ENCODE measurements around the gene TMED10. TPM values are rescaled to one million over a fixed set of nuclear protein-coding genes. Genes with fewer than 3 reads are reported as not detected.

The TMED10 gene
- polyA plus RNA-seq, 1 of the 3 experiments (the other 2 are of a cell fraction) = 168 TPM

DNA sequence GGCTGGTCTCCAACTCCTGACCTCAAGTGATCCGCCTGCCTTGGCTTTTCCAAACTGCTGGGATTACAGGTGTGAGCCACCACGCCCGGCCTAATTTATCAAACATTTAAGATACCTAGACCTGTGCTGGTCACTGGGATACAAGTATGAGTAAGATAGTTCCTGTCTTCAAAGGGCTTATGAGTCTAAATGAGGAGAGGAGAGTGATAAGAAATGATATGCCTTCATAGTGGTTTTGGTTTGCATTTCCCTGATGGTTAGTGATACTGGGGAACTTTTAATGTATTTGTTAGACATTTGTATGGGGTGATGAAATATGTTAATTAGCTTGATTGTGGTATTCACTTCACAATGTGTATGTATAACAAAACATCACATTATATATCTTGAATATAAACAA is 21.2 kb downstream of the TMED10 start:
- Histone ChIP-seq H3K27me3 (ENCODE audit: insufficient read depth) (no peaks in the 10 kb centered on the region), H3K27ac (ENCODE audit: low read depth in 2 of 2, low read length in 1 of 2) (no peak overlapping the region)
- 100% methylated on average over 3 of the region's 3 CpGs for WGBS (ENCODE audit: low lambda C conversion rate)

GRCh38 chr14:75153295-75153694 is 23.1 kb downstream of the TMED10 start:
- Histone ChIP-seq H3K27ac (ENCODE audit: low read depth in 2 of 2, low read length in 1 of 2) (no peak overlapping the region), H3K4me3 (ENCODE audit: low read depth in 2 of 2, low read length in 1 of 2) (no peak overlapping the region), H3K9me2 (no peaks in the 10 kb centered on the region), H2AFZ (ENCODE audit: low read depth) (no peak overlapping the region), H3K4me1 (ENCODE audit: control insufficient read depth in 1 of 2, insufficient read depth in 2 of 2, low read depth in 1 of 2, low read length in 1 of 2) (no peaks in the 10 kb centered on the region), H3K4me2 (no peak overlapping the region), H3K36me3 (replicated peaks in 1 of 2; ENCODE audit: control insufficient read depth in 1 of 2, insufficient read depth in 2 of 2, low read length in 1 of 2) (peaks cover 12 to 16% of the 10 kb centered on the region in 2 experiments), H3K27me3 (ENCODE audit: insufficient read depth) (no peaks in the 10 kb centered on the region), H3K9ac (no peak overlapping the region), H3K79me2 (ENCODE audit: insufficient read depth) (peaks cover 76% of the 10 kb centered on the region), H3K9me3 (no peaks in the 10 kb centered on the region), H3F3A (replicated peaks; ENCODE audit: insufficient read depth) (no peaks in the 10 kb centered on the region), H4K20me1 (ENCODE audit: insufficient read depth) (peaks cover 38% of the 10 kb centered on the region)
- TF ChIP-seq RXRA (IDR thresholded peaks at IDR 0.05; ENCODE audit: borderline replicate concordance, low read depth) = no peak
- TF ChIP-seq MAX (IDR thresholded peaks at IDR 0.05; ENCODE audit: low read depth) = no peak
- TF ChIP-seq REST (IDR thresholded peaks at IDR 0.05; ENCODE audit: low read depth, low read length) = no peak
- no peak for TF ChIP-seq MEF2A (IDR thresholded peaks at IDR 0.05; ENCODE audit: borderline replicate concordance, low read depth)
- TF ChIP-seq GATA2 (CRISPR knock-in tag; IDR thresholded peaks at IDR 0.05) = no peak
- TF ChIP-seq TAF1 (IDR thresholded peaks at IDR 0.05; ENCODE audit: borderline replicate concordance, low read depth, low read length) = no peak
- ChIA-PET CTCF (interaction anchor here (1.0 to 1.4 kb wide), 5 partner anchors 9 to 153 kb away, joined by 3 to 5 read pairs (median 4); no protein-coding TSS in a partner anchor), POLR2A (interaction anchor here (0.7 kb wide), 1 partner anchor 864 kb away, joined by 3 read pairs; no protein-coding TSS in a partner anchor)
- DNase-seq = no peak
- WGBS (ENCODE audit: low lambda C conversion rate) = 95% methylated on average over 1 of the region's 1 CpG

More for the DNA sequence above, 21.2 kb downstream of the TMED10 start:
- Histone ChIP-seq H3K4me2 (no peak overlapping the region), H3K9ac (no peak overlapping the region), H3K4me3 (ENCODE audit: low read depth in 2 of 2, low read length in 1 of 2) (no peak overlapping the region), H3K4me1 (ENCODE audit: control insufficient read depth in 1 of 2, insufficient read depth in 2 of 2, low read depth in 1 of 2, low read length in 1 of 2) (no peaks in the 10 kb centered on the region), H3K79me2 (ENCODE audit: insufficient read depth) (peaks cover 81% of the 10 kb centered on the region), H3F3A (replicated peaks; ENCODE audit: insufficient read depth) (peaks cover 5% of the 10 kb centered on the region), H3K9me3 (no peaks in the 10 kb centered on the region), H3K36me3 (replicated peaks in 1 of 2; ENCODE audit: control insufficient read depth in 1 of 2, insufficient read depth in 2 of 2, low read length in 1 of 2) (peaks cover 5 to 10% of the 10 kb centered on the region in 2 experiments), H4K20me1 (ENCODE audit: insufficient read depth) (peaks cover 55% of the 10 kb centered on the region), H3K9me2 (no peaks in the 10 kb centered on the region), H2AFZ (ENCODE audit: low read depth) (no peak overlapping the region)
- CTCF ChIA-PET = interaction anchor here (1.1 to 1.5 kb wide), 2 partner anchors 13 to 128 kb away, joined by 3 to 4 read pairs; no protein-coding TSS in a partner anchor
- DNase-seq = no peak
- TF ChIP-seq MAX (IDR thresholded peaks at IDR 0.05; ENCODE audit: low read depth) (no peak), NRF1 (IDR thresholded peaks at IDR 0.05; ENCODE audit: low read depth, low read length) (no peak), FOXJ3 (CRISPR knock-in tag; IDR thresholded peaks at IDR 0.05) (no peak), GATA2 (CRISPR knock-in tag; IDR thresholded peaks at IDR 0.05) (no peak), SIN3A (IDR thresholded peaks at IDR 0.05; ENCODE audit: borderline replicate concordance, low read depth, low read length) (no peak)
- POLR2A ChIA-PET = no interaction called here
